NCI-H748 (cell line): Measurements from ENCODE around the gene SNX18.
"Not testable (repeated sequence)": the region's sequence is repeated elsewhere in the genome, so short reads cannot be mapped to it uniquely, and the experiment has no call there.

Source experiments
- DNase-seq: peaks from one replicate; lab custom pipeline; 2025; ENCODE audit not compliant: unreplicated experiment; lab: John Stamatoyannopoulos, UW

Gene SNX18

DNA sequence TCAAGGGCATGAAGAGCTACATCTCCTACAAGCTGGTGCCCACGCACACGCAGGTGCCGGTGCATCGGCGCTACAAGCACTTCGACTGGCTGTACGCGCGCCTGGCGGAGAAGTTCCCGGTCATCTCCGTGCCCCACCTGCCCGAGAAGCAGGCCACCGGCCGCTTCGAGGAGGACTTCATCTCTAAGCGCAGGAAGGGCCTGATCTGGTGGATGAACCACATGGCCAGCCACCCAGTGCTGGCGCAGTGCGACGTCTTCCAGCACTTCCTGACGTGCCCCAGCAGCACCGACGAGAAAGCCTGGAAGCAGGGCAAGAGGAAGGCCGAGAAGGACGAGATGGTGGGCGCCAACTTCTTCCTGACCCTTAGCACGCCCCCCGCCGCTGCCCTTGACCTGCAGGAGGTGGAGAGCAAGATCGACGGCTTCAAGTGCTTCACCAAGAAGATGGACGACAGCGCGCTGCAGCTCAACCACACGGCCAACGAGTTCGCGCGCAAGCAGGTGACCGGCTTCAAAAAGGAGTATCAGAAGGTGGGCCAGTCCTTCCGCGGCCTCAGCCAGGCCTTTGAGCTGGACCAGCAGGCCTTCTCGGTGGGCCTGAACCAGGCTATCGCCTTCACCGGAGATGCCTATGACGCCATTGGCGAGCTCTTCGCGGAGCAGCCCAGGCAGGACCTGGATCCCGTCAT, 1.4 kb downstream of the SNX18 start:
- DNase-seq, result no peak

DNA sequence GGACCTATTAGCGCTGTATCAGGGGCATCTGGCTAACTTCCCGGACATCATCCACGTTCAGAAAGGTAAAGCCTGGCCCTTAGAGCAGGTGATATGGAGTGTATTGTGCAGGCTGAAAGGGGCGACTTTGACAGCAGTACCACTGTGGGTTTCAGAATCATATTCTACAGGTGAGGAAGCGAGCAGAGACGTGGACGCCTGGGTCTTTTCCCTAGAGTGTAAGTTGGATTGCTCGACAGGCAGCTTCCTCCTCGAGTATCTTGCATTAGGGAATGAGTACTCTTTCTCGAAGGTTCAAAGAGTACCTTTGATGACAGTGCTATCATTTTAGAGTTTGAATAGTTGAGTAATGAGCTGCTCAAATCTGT, 1.9 kb downstream of the SNX18 start:
- DNase-seq, result no peak

DNA sequence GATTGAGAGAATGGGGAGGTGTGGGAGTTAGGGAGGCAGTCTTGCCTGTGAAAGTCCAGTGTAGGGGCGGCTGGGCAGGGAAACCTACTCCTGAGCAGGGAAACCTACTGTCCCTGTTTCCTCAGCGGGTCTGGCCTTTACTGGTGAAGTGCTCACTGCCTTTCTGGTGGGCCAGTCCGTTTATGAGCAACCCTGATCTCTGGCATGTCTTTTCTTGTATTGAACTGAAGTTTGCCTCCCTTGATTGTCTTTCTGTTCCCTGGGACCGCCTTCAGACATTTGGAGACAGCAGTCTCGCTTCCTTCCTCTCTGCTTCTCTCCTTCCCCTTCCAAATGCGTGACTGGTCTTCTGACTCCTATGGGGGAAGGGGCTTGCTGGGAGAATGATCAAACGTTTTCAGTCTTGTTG, 2.9 kb downstream of the SNX18 start:
- no peak for DNase-seq

DNA sequence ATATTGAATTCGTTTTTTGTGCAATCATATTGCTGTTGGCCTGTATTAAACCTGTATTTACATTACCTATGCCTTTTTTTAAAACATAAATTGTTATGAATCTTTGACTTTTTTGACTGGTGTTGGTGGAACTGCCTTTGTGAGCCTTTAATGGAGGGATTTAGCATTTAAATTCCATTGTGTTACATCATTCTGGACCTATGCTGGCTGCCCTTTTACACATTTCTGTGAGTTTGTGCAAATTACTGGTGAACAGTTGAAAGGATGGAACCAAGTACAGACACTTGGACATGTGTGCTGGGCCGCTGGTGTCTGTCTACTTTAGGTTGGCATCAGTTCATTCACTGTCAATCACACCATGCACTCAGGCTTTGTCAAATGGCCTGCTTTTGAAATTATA, 3.4 kb downstream of the SNX18 start:
- no peak for DNase-seq

DNA sequence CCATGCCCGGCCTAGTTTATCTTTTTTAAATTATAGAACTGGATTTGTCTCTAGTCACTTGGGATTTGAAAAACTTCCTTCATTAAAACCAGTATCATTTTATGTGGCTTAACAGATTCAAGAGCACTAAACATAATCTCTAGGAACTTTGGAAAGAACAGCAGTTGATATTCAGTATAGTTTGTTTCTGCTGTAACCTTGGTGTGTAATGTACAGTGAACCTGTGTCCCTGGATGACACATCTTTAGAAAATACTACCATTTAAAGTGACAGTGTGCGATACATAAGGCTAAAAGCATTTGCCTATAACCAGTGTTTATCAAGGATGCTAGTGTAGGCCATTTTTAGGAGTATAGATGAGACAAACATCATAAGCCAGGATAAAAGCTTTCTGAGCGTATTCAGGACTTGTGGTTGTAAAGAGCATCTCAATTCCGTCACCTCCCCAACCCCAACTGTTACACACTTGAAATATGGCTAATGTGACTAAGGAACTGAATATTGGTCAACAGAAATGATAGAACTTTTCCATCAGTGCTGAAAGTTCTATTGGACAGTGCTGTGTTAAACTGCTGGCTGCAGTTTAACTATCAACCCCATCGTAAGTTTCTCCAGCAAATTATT, 4.4 kb downstream of the SNX18 start:
- DNase-seq, result no peak

DNA sequence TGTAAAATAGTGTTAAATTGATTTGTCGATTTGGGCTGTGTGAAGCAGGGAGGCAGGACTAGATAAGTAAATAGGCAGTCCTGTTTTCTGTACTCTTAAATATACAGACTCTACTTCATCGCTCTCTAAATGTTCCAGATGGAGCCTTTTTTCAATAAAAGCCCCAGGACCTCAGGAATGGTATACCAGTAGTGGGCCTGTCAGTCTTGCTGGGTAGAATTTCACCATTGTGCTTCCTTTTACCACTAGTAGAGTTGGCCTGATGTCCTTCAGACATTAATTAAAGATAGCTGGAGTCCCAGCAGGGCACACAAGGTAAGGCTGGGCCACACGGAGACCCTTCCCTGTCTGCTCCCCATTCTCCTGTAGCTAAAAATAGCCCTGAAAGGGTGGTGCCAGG, 6.0 kb downstream of the SNX18 start:
- DNase-seq, result no peak

DNA sequence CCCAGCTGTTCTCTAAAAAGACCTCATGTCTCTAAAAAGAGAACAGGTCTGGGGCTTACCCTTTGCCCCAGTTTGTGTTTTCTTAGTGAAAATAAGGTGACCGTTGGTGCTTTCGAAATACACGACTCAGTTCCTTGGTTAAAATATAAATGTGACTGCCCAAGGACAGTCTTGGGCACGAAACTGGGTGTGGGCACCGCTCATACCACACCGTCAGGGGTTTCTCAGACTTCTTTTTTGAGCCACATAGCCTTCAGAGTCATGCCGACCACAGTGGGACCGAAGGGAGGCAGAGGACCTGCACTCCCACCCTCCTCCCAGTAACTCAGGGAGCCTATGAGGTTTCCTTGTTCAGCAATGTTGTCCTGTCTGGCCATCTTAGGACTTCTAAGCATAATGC, 6.5 kb downstream of the SNX18 start:
- no peak for DNase-seq

DNA sequence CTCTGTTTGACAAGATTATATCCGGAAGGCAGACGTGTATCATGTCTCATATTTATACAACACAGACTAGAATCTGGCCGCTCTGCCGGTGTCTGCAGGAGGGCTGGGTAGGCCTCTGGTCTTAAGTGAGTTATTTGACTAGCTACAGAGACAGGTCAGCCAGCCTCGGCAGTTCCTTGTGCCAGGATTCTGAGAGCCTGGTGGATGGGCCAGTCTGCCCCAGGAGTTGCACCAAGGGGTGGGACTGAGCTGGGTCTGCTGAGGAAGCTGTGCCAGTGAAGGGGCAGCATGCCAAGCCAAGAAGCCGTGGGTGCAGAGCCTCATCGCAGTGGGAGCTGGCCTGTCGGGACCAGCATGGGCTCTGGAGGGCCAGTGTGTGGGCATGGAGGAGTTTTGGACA, 7.1 kb downstream of the SNX18 start:
- DNase-seq, result no peak

DNA sequence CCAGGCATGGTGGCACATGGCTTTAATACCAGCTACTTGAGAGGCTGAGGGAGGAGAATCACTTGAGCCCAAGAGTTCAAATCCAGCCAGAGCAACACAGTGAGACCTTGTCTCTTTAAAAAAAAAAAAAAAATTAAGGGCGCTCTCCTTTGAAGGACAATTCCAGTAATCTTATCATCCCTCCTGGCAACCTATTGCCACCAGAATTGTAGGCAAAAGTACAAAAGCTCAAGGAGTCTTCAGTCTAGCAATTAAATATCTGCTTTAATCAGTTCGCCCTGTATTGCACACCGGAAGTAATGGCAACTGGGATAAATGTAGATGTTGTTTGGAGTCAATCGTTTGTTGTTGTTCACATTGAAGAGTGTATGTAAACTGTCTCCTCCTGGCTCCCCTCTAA, 7.7 kb downstream of the SNX18 start:
- no peak for DNase-seq

DNA sequence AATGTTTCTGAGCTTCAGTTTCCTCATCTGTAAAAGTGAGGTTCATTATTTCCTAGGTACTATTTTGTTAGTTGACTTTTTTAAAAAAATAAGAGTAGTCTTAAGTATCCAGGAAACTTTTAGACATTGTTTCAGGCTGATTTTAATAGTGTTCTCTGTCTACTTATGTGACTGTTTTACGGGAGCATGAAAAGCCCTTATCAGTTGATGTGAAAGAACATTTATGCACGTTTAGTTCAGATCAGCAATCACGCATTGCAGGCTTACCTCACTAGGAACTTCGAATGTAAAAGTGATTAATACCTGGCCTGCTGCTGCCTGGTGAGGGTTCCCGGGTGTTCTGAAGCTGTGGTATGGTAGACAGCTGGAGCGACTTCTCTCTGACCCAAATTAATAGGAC, 8.1 kb downstream of the SNX18 start:
- no peak for DNase-seq

DNA sequence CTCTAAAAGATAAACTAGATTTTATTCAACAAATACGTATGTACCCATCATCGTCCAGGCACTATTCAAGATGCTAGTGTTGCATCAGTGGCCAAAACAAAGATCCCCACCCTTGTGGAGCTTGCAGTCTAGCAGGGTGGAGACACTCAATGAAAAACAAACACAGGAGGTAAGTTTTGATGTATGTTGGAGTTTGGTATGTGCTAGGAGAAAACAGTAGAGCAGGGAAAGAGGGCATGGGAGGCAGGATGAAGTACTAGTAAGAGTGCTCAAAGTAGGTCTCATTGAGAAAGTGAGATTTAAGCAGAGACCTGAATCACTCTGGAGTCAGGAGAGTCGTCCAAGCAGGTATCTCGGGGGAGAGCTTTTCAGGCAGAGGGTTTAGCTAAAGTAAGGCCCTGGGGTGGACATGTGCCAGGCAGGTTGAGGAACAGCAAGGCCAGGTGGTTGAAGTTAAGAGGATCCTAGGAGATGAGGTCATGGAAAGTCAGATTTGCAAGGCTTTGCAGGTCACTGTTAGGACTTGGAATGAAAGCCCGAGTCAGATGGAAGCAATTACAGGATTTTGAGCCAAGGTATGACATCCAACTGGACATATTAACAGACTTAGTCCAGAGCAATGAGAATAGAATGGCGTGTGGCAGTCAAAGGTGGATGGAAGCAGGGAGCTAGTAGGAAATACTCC, 9.2 kb downstream of the SNX18 start:
- no peak for DNase-seq

DNA sequence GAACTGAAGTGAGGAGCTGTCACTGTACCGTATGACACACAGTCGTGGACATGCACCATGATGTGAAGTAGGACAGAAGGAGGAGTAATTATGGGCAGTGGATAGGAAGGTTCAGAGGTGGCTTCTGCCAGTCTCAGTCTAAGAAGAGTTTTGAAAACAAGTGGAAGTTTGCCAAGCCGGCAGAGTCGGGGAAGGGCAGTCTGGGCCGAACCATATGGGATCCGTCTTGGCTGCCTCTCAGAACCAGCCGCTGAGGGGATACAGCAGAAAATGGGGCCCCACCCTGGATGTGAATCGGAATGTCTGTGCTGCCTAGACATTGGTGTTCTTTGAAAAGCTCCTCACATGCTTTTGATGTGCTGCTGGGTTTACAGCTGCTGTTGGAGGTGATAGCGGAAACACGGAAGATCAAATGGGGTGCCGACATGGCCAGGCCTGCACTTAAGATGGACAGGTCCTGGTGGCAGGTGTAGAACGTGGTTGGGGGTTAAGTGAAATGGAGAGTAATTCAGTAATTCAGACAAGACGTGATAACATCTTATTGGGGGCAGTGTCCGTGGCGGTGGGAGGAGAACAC, 11.2 kb downstream of the SNX18 start:
- no peak for DNase-seq

DNA sequence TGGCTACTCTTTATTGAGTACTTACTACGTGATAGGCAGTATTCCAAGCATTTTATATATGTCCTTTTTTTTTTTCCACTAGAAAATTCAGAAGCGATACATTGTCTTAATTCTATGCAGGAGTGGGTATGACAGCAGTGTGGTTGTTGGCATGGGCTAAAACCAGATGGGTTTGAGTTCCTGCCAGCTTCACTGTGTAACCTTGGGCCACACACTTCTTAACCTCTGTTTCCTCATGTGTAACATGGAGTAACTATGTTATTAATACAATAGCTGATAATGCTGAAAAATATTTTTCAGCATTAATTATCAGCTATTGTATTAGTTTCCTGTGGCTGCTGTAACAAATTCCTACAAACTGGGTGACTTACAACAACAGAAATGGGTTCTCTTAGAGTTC, 12.0 kb downstream of the SNX18 start:
- no peak for DNase-seq

DNA sequence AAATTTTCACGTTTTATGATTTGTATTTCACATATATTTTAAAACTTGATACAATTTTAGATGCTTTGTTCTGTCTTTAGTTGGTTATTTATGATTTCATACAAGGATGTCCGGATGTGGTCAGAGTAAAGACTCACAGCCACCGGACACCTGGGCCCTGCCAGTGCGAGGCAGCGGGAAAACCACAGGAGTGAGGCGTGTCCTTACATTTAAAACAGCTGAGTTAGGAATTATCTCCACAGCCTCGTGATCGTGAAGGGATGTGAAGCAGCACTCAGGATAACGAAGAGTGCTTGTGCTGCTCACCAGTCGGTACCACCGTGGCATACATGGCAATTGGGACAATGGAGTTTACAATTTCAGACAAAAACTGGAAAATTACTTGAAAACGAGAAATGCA, 14.0 kb downstream of the SNX18 start:
- DNase-seq, result peak; percentile 8

DNA sequence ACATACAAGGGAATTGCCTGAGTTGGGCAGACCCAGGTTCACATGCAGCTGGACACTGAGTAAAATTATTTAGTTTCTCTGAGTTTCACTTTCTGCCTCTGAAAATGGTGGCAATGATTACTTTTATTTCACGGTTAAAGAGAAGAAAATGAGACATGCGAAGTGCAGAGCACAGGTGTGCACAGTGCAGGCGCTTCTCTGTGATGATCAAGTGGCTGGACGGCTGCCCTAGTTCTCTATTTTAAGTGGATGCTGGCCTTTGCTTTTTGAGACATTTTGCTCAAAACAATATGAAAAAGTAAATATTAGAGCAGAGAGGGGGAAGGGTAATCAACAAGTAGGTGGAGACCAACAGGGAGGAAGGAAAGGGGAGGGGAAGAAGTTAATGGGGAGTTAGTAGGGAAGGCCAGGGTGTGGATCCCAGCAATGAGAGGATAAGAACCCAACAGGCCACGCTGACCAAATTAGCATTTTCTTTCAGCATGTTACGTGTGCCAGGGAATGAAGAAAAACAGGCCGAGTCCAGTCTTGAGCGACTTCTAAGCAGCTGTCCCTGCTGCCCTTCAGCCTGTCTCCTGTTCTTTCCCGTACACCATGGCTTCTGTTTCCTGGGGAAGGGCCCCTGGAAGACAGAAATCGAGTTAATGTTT, 16.1 kb downstream of the SNX18 start:
- DNase-seq, result no peak

DNA sequence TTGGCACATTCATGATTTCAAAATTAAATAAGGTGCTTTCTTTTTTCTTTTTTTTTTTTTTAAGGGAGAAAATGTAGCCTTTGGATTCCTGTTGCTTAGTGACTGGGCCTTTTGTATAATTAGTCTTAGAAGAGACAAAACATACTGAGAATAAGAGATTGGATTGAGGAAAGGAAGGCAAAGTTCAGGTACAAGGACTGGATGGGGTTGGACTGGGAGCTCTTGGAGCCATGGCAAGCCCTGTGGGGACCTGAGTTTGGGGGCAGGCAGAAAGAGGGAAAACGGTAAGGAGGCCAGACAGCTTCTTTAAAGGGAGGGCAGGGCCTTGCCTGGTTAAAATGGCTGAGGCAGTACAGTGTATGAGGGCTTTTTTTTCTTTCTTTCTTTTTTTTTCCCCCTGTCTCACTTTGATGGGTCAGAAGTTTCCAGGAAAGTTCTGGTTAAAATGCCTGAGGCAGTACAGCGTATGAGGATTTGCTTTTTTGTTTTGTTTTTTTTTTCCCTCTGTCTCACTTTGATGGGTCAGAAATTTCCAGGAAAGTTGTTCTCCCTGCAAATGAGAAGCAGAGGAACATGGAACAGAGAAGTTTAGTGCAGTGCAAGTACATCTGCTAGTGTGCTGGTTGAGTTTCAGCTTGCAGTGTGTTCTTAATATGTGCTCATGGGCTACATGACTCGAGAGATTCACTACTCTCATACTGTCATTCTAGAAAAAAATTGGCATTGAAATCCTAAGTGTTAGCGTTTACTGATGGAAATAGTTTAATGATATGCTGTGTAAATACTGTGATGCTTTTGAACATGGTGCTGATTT, 16.8 kb downstream of the SNX18 start:
- no peak for DNase-seq

DNA sequence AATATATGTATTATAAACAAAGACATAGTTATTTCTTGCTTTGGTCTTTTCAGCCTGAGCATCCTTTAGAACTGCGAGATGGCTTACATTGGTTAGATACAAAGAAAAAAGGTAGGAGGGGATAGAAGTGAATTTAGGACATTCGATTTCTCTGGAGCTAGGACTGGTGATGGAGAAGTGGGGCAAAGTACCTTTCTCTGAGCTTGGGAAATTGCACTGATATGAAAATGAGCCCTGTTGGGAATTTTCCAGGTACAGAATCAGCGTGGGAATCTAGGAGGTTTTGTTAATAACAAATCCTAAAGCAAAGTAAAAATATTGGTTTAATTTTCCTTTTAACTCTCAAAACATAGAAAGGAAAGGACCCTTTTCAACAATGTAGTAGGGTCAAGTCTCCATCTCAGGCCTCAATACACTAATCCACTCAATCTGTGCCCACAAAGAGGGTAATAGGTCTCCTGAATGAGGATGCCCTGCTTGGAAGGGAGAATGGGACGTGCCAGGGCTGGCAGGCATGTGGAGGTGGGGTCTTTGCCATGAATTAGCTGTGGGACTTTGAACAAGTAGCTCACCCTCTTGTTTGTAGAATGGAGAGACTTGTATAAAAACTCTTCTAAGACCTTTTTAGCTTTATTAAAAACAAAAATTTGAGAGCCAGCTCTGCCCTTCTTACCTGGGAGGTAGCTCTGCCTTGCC, 17.7 kb downstream of the SNX18 start:
- no peak for DNase-seq

DNA sequence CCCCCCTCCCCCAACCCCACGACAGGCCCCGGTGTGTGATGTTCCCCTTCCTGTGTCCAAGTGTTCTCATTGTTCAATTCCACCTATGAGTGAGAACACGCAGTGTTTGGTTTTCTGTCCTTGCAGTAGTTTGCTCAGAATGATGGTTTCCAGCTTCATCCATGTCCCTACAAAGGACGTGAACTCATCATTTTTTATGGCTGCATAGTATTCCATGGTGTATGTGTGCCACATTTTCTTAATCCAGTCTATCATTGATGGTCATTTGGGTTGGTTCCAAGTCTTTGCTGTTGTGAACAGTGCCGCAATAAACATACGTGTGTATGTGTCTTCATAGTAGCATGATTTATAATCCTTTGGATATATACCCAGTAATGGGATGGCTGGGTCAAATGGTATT, 18.8 kb downstream of the SNX18 start:
- DNase-seq, result not testable (repeated sequence)

DNA sequence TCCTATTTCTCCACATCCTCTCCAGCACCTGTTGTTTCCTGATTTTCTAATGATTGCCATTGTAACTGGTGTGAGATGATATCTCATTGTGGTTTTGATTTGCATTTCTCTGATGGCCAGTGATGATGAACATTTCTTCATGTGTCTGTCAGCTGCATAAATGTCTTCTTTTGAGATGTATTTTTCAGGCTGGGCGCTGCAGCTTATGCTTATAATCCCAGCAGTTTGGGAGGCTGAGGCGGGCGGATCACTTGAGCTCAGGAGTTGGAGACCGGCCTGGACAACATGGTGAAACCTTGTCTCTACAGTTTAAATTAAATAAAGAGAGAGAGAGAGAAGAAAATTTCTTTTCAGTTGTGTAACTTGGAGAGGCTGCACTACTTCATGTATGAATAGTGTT, 19.3 kb downstream of the SNX18 start:
- DNase-seq, result not testable (repeated sequence)

DNA sequence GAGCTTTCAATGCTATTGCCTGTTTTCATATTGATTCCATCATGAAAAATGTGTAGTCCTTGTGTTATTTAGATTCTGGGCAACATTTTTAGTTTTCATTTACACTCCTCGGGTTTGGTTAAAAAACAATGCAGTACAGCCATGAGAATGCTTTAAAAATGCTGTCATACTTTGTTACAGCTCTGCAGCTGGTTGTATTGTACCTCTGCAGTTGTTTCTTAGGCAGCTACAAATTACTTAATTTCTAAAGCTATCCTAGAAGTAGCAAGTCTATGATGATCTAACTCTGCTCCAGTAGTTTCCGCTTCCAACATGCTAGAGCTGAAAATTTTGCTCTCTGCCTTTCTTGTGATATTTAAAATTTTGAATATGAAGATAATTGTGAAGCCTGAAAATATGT, 20.2 kb downstream of the SNX18 start:
- peak; percentile 18 for DNase-seq
